HepG2 (cell line): Measurements from ENCODE around the gene CD200. TPM values are rescaled to one million over a fixed set of nuclear protein-coding genes. Genes with fewer than 3 reads are reported as not detected.

Experiments used
- ARID5B ChIP-seq: IDR thresholded peaks from 2 replicates; pipeline ENCODE4 v1.4.0; 2020; ENCODE audit warnings: mild to moderate bottlenecking, missing genetic modification reagents
- CBX1 ChIP-seq: IDR thresholded peaks from one replicate; pipeline ENCODE4 v1.6.1; 2016; ENCODE audit warnings: antibody characterized with exemption, low read depth
- PATZ1 ChIP-seq: sonication (generic); formaldehyde crosslinking; IDR thresholded peaks from 2 replicates; pipeline ENCODE4 v1.4.0; 2020; ENCODE audit warnings: missing genetic modification reagents
- RFXANK ChIP-seq: IDR thresholded peaks from 2 replicates; pipeline ENCODE4 v1.6.1; 2016
- SSRP1 ChIP-seq: IDR thresholded peaks from 2 replicates; pipeline ENCODE4 v1.6.1; 2016; ENCODE audit warnings: control low read depth
- TEF ChIP-seq: sonication (generic); formaldehyde crosslinking; IDR thresholded peaks from 2 replicates; pipeline ENCODE4 v1.5.0; 2020; ENCODE audit warnings: missing genetic modification reagents
- ZNF274 ChIP-seq: sonication (generic); formaldehyde crosslinking; IDR thresholded peaks from 2 replicates; pipeline ENCODE4 v1.5.1; 2020; ENCODE audit warnings: mild to moderate bottlenecking, missing genetic modification reagents
- ZNF777 ChIP-seq: sonication (generic); formaldehyde crosslinking; IDR thresholded peaks from 2 replicates; pipeline ENCODE4 v1.4.0; 2020; ENCODE audit warnings: missing genetic modification reagents
- polyA plus RNA-seq, 8 experiments: library from polyadenylated mRNA; depleted of rRNA in 3 of 8; stranded (reverse) in 7 of 8; unstranded in 1 of 8; fragments of >200 nt; fragmentation: Illumina TruSeq in 4 of 8; extraction: Trizol in 4 of 8; gene quantifications; 2 replicates each; pipeline versions ENCODE4 v1.2.1 to v1.2.3, GENCODE V29; 2011 to 2016; ENCODE audit warnings: low read depth in 4 of 8, missing spikeins in 1 of 8, mixed read lengths in 1 of 8; ENCODE audit not compliant: insufficient read depth in 1 of 8
- total RNA-seq, 5 experiments: library from RNA; depleted of rRNA; stranded (reverse); fragments of >200 nt; fragmentation: Illumina TruSeq; extraction: Trizol; gene quantifications; 2 replicates each; pipeline ENCODE4 v1.2.3, GENCODE V29; 2016; ENCODE audit warnings: low read depth in 1 of 5
- TF ChIP-seq, protein P1 (sequence below): sonication (generic); formaldehyde crosslinking; IDR thresholded peaks from 2 replicates; pipeline ENCODE4 v1.4.0; 2020; ENCODE audit warnings: missing genetic modification reagents

CD200 gene
- total and polyA plus RNA-seq, 2 of the 13 experiments (the other 11 are each of a cell fraction or from before 2014, with no cell fraction given), result not detected

DNA sequence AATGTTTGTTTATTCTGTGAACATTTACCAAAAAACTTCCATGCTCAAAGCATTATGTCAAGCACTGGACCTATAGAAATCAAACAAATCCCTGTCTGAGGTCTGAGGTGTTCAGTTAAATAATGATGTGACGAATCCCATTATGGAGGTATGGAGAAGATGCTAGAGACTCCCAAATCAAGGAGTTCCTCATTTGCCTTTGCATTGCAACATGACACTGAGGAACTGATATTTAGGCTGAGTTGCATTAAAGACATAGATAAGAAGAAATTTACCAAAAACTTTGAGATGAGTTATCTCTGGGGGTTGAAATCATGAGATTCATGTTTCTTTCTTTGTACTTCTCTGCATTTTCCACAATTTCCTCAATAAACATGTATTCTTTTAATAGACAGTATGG is 16.0 kb downstream of the CD200 start (continued):
- TF ChIP-seq, protein P1, sequence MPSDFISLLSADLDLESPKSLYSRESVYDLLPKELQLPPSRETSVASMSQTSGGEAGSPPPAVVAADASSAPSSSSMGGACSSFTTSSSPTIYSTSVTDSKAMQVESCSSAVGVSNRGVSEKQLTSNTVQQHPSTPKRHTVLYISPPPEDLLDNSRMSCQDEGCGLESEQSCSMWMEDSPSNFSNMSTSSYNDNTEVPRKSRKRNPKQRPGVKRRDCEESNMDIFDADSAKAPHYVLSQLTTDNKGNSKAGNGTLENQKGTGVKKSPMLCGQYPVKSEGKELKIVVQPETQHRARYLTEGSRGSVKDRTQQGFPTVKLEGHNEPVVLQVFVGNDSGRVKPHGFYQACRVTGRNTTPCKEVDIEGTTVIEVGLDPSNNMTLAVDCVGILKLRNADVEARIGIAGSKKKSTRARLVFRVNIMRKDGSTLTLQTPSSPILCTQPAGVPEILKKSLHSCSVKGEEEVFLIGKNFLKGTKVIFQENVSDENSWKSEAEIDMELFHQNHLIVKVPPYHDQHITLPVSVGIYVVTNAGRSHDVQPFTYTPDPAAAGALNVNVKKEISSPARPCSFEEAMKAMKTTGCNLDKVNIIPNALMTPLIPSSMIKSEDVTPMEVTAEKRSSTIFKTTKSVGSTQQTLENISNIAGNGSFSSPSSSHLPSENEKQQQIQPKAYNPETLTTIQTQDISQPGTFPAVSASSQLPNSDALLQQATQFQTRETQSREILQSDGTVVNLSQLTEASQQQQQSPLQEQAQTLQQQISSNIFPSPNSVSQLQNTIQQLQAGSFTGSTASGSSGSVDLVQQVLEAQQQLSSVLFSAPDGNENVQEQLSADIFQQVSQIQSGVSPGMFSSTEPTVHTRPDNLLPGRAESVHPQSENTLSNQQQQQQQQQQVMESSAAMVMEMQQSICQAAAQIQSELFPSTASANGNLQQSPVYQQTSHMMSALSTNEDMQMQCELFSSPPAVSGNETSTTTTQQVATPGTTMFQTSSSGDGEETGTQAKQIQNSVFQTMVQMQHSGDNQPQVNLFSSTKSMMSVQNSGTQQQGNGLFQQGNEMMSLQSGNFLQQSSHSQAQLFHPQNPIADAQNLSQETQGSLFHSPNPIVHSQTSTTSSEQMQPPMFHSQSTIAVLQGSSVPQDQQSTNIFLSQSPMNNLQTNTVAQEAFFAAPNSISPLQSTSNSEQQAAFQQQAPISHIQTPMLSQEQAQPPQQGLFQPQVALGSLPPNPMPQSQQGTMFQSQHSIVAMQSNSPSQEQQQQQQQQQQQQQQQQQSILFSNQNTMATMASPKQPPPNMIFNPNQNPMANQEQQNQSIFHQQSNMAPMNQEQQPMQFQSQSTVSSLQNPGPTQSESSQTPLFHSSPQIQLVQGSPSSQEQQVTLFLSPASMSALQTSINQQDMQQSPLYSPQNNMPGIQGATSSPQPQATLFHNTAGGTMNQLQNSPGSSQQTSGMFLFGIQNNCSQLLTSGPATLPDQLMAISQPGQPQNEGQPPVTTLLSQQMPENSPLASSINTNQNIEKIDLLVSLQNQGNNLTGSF (CRISPR knock-in tag), result no peak
- TF ChIP-seq ARID5B (CRISPR knock-in tag) (no peak), RFXANK (CRISPR knock-in tag) (no peak), PATZ1 (no peak), ZNF274 (no peak), TEF (CRISPR knock-in tag) (no peak), SSRP1 (CRISPR knock-in tag) (no peak), ZNF777 (CRISPR knock-in tag) (no peak), CBX1 (no peak)
